Measurements from ENCODE around the gene CRTAC1.

GRCh38 chr10:97816609-97817008 is 213.8 kb downstream of the CRTAC1 start:
- TF ChIP-seq POLR2AphosphoS5 (IDR thresholded peaks at IDR 0.05; ENCODE audit: borderline replicate concordance, low read depth, low read length) = no peak
- TF ChIP-seq EZH2 (IDR thresholded peaks at IDR 0.05) = no peak
- no peak for TF ChIP-seq FOXP2 (optimal IDR thresholded peaks at IDR 0.05; ENCODE audit: control extremely low read depth, extremely low read length, insufficient read depth)

Measured in SK-N-MC (cell line).